ENCODE measurements around the gene DNAH11.

DNA sequence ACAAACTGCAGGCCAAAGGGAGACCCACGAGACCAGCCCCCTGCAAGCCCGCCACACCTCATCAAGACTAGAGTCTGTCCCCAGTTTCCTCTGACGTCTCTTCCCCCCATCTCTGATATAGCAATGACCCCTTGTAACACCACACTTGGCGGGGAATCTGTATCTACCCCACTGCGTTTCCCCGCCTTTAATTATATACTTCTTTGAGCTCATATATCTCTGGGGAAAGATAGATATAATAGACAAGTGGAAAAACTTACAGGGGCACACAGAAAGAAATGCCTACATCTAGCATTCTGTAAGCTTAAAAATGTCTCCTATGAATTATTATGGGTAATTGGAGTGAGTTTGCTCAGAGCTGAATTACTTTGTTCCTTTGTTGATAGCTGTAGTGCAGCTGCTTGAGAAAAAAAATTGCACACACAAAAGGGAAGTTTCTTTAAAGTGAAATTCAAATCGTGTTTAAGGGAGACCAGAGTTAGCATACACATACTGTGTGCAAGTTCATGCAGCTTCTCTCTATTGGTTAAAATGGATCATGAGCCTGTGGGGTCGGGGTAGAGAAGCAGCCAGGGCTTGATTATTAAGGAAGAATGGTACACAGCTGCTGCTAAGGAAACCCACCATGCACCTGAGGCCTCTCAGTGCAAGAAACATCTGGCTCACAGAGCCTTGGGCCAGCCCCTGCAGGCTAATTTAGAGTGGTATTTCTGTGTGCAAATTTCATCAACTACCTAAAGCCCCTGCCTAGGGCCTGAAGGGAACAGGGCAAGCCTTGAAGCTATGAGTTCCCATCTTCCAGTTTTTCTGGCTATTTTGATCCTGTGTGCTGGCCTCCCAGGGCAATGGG, 370.3 kb downstream of the DNAH11 start:
- TF ChIP-seq, protein P1, sequence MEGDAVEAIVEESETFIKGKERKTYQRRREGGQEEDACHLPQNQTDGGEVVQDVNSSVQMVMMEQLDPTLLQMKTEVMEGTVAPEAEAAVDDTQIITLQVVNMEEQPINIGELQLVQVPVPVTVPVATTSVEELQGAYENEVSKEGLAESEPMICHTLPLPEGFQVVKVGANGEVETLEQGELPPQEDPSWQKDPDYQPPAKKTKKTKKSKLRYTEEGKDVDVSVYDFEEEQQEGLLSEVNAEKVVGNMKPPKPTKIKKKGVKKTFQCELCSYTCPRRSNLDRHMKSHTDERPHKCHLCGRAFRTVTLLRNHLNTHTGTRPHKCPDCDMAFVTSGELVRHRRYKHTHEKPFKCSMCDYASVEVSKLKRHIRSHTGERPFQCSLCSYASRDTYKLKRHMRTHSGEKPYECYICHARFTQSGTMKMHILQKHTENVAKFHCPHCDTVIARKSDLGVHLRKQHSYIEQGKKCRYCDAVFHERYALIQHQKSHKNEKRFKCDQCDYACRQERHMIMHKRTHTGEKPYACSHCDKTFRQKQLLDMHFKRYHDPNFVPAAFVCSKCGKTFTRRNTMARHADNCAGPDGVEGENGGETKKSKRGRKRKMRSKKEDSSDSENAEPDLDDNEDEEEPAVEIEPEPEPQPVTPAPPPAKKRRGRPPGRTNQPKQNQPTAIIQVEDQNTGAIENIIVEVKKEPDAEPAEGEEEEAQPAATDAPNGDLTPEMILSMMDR (IDR thresholded peaks at IDR 0.05), result no peak
- no peak for TF ChIP-seq POLR2A (IDR thresholded peaks at IDR 0.05)
- TF ChIP-seq POLR2AphosphoS5 (IDR thresholded peaks at IDR 0.05), result no peak
